T1000 (cell line): ENCODE measurements around the gene ZFPL1.
A peak's percentile ranks its signal among the peaks of the same experiment; 100 is the strongest.

Experiments
- DNase-seq: peaks from one replicate; lab custom pipeline; 2025; ENCODE audit warnings: mixed read lengths; lab: John Stamatoyannopoulos, UW

The ZFPL1 gene

DNA sequence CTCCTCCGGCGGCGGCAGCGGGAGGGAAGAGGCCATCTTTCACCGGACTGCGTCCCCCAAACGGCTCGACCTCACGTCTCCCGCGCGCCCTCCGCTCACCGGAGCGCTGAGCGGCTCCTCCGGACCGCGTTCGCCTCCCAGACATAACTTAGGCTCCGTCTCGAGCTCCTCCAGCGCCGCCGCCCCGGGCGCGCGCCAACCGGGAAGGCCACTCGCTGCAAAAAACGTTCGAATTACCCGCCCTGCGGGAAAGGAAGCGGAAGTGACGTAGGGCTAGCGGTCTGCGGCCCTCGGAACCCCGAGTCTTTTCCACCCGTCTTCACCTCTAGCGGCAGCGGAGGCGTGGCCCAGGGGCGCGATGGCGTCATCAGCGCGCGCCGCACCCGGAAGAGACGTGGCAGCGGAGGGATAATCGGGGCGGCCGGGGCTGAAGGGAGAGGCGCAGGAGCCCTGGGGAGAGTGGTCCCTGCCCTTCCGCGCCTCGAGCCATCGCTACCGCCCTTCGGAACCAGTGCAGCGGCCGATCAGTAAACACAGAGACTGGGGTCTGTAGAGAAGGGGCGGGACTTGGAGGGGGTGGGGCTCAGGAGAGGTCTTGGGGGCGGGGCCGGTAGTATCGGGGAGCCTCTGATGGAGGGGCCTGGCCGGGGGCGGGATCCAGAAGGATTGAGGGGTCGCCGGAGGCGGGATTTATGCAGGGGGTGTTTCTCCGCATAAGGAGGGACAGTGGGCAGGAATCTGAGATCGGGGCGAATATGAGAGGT, at the start of gene ZFPL1, which contains the start of gene CDCA5:
Gene ZFPL1, plus strand, starts transcription at position 389 of the 764 bp plus-strand sequence. CDS start 477 bp downstream, outside the sequence.
Gene CDCA5, minus strand, starts transcription at position 207 of the 764 bp plus-strand sequence. Its CDS starts 62 bp downstream, at position 145.
- peak; percentile 95 for DNase-seq

DNA sequence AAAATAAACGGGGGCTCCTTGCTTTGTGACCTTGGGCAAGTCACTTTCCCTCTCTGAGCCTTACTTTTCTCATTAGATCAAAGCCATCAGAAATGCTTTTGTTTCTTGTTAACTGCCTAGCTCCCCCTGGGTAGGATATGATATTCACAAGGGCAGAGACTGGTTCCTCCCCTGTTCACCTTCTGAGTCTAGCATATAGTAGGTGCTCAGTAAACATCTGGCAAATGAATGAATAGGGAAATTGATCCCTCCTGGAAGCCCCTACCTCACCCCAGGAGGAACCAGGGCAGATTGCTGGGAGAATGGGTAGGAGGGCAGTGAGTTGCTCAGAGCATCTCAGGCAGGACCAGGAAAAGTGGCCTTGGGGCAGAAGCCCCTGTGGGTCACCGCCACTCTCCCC, 49.6 kb upstream of the ZFPL1 start:
- no peak for DNase-seq

DNA sequence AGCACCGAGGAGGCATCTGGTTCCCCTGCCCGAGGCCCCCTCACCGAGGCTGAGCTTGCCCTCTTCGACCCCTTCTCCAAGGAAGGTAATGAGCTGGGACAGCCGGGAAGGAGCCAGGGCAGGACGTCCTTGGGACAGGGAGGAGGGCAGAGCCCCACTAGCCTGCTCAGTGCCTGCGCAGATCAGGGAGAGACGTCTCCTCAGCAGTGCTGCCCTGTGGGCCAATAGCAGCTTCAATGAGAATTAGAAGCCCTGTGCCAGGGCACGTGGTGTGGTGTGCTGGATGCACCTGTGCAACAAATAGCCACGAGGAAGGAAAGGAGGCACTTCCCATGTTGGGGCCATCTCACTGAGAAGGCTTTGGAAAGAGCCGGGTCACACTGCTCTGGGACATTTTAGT, 48.4 kb upstream of the ZFPL1 start:
- DNase-seq, result no peak

DNA sequence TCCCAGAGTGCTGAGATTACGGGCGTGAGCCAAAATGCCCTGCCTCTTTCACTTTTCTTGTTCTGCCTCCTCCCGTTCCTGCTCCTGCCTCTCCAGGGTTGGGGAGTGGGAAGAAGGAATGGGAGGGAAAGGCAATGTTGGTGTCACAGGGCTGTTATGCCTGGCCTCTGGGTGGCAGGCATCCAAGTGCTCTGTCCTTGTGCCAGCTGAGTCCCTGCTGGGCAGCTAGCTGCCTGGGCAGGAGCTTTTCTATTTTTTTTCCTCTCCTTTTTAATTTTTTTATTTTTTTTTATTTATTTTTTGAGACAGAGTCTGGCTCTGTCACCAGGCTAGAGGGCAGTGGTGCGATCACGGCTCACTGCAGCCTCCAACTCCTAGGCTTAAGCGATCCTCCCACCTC, 47.1 kb upstream of the ZFPL1 start:
- DNase-seq, result no peak

DNA sequence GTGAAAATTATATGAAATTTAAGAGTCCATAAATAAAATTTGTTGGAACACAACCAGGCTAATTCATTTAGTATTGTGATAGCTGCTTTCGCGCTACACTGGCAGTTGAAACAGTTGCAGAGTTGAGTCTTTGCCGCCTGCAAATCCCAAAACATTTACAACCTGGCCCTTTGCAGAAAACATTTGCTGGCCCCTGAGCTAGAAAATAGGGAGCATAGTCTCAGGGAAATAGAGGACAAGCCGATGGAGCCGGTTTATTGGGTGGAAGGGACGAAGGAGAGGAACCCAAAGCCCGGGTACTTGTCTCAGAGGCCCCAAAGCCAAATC, 43.5 kb upstream of the ZFPL1 start:
- no peak for DNase-seq

DNA sequence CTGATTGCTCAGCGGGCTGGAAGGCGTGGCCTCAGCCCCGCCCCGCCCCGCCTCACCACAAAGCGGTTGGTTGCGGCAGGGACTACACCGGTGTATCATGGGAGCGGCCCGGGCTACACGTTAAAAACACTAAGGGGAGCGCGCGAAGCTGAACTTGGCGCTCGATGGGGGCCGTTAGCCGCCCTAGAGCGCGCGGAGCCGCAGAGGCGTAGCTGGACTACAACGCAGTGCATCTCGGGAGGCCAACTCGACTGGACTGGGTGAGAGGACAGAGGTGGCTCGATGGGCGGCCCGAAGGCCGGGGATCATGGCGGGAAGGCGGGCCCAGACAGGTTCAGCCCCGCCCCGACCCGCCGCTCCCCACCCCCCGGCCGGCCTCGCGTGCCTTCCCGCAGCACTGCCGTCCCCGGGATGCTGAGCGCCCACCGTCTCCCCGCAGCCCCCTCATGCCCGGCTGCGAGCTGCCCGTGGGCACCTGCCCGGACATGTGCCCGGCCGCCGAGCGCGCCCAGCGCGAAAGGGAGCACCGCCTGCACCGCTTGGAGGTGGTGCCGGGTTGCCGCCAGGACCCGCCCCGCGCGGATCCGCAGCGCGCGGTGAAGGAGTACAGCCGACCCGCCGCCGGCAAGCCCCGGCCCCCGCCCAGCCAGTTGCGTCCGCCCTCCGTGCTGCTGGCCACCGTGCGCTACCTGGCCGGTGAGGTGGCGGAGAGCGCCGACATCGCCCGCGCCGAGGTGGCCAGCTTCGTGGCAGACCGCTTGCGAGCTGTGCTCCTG, 43.0 kb upstream of the ZFPL1 start, which contains the start of gene SAC3D1:
Gene SAC3D1, plus strand, starts transcription at position 364 of the 776 bp plus-strand sequence. Its CDS starts 83 bp downstream, at position 447.
- DNase-seq, result peak; percentile 91

DNA sequence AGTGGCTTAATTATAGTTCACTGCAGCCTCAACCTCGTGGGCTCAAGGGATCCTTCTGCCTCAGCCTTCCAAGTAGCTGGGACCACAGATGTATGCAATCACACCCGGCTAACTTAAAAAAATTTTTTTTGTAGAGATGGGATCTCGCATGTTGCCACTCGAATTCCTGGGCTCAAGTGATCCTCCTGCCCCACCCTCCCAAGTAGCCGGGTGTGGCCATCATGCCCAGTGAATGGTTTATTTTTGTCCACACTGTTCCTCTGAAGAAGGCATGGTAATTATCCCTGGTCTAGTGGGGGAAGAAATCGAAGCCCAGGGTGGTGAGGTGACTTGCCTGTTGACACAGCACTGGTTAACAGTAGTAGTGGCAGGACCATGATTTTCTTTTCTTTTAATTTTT, 41.1 kb upstream of the ZFPL1 start:
- DNase-seq, result no peak

DNA sequence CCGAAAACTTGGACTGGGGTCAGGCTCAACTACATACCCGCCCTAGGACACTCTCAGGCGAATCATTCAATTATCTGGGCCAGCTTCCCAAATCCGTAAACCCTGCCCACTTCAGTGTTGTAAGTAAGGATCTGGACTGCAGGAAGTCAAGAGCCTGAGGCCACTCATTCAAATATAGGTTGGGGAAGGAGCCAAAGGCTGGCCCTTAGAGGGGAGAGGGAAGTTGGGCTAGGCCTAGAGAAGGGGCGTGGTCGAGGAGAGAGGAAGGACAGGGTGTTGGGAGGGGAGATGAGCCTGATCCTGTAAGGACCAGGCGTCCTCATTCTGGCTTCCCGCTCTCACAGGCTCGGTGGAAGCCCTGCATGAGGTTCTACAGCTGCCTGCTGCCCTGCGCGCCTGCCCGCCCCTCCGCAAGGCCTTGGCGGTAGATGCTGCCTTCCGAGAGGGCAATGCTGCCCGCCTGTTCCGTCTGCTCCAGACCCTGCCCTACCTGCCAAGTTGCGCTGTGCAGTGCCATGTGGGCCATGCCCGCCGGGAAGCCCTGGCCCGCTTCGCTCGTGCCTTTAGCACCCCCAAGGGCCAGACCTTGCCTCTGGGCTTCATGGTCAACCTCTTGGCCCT, 40.0 kb upstream of the ZFPL1 start:
- DNase-seq, result no peak

DNA sequence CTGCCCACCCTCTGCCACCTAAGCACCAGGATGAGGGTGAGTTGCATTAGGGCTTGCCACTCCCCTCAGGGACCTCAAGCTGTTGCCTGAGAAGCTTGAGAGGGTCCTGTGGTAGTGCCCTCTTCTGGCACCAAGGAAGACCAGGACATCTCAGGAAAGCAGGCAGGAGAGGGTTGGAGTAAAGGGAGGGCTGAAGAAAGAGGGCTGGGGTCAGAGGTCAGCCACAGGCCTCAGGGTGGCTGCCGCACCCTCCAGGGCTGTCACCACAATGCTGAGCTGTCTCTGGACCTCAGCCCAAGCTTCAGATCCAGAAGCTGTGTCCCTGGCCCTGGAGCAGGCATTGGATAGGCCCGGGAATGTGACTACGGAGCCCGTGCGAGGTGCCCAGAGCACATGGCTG, 39.0 kb upstream of the ZFPL1 start:
- no peak for DNase-seq

DNA sequence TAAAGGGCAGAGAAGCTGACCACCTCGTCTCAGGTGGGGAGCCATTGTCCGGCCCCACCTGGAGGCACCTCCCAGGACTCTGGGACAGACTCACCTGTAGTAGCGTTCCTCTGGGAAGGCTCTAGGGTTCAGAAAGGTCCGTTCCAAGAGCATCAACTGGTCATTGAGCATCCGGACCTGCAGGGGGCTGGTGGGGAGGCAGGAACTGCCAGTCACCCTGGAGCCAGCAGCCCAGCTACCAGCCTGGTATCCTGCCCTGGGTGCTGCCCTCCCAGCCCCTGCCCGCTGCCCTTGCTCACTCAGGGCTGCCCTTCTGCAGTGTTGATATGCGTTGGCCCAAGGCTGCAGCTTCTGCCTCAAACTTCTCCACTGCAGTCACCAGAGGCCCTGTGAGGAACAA, 38.3 kb upstream of the ZFPL1 start:
- no peak for DNase-seq

DNA sequence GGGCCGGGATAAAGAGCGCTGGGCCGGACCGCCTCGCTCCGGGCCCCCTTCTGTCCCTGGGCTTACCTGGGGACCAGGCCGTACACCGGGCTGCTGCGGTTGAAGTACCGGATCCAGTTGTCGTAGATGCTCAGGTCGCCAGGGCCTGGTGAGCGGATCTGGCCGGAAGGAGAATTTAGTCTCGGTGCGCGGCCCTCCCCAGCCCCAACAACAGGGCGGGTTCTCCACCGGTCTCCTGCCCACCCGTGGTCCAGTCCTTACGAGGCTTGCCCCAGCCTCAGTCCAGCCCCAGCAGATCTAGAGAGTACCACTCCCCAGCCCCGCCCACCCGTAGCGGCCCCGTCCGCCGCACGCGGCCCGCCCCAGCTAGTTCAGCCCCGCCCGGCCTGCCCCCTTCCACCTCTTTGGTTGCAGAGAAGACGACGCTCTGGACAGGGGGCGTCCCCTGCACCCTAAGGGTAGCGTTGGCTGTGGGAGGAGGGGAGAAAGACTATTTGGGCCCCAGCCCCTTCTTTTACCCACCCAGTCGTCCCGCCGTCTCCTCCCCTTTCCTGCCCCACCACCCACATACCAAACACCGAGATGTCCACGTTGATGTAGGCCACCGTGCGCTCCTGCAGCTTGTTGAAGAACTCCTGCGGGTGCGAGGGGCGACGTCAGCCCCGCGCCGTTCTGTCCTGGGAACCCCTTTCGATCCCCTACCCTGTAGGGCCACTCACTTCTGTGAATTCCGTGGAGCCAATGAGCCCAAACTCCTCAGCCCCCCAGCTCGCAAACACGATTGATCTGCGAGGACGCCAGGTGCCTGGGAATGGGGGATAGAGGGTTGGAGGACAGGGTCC, 36.2 kb upstream of the ZFPL1 start:
- no peak for DNase-seq

DNA sequence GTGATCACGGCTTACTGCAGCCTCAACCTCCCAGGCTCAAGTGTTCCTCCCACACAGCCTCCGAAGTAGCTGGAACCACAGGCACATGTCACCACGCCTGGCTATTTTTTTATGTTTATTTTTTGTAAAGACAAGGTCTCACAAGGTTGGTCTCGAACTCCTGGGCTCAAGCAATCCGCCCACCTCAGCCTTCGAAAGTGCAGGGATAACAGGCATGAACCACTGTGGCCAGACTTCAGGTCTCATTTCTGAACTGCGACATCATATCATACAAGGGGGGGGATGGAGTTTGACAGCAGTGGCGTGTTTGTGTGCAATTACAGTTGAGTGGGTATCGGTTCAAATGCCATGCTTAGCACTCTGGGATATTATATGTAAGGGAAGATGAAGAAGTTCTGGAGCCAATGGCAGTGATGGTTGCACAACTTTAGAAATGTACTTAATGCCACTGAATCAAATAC, 32.6 kb upstream of the ZFPL1 start:
- DNase-seq, result no peak

DNA sequence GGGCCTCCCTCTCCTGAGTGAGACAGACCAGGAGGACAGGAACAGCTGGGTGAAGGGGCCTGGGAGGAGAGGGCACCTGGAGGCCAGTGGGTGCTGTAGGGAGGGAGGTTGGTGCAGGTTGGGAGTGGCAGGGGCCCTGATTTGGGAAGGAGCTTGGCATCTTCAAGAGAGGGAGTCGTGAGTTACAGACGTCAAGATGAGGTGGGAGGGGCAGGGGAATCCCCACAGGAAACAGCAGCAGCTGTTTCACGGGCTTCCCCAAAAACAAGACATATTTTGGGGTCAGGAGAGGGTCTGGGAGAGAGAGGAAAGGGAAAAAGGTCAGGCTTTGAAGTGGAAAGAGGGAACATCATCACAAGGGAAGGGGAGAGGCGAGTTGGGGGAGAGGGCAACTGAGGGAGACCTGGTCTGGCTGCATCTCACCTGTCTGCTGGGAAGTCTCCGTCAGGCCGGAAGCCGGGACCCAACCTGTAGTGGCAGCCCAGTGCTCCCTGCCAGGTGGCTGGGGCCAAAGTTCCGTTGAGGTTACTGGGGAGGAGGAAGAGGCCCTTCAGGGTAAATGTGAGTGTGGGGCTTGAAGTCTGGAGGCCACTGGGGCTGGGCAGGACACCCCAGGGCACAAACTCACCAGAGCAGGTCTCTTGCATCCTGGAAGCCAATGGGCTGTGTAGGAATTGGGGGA, 30.1 kb upstream of the ZFPL1 start:
- no peak for DNase-seq

DNA sequence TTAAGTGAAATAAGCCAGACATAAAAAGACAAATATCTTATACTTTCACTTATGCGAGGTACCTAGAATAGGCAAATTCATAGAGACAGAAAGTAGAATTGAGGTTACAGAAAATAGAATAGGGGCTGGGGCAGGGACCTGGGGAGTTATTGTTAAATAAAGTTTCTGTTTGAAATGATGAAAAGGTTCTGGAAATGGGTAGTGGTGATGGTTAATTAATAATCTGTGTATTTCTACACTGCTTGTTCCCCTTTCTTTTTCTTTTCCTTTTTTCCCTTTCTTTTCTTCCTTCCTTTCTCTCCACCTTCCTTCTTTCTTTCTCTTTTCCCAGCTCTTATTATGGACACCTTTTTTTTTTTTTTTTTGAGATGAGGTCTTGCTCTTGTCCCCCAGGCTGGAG, 28.5 kb upstream of the ZFPL1 start:
- DNase-seq, result no peak

DNA sequence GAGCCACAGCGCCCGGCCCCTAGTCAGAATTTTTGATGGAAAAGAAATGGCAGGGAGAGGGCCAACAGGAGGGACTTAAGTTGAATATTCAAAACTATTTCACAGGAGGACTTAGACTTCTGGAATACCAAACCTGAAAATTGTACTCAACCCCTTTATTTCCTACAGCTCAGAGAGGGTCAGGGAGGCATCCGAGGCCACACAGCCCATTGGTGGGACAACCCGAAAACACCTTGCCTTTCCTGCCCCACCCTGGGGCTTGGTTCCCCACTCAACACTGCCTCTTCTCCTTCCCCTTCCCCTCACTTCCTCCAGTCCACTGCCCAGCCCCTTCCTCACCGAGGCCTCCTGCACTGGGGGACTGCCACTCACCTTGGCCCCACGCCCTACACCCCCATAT, 27.0 kb upstream of the ZFPL1 start:
- no peak for DNase-seq

DNA sequence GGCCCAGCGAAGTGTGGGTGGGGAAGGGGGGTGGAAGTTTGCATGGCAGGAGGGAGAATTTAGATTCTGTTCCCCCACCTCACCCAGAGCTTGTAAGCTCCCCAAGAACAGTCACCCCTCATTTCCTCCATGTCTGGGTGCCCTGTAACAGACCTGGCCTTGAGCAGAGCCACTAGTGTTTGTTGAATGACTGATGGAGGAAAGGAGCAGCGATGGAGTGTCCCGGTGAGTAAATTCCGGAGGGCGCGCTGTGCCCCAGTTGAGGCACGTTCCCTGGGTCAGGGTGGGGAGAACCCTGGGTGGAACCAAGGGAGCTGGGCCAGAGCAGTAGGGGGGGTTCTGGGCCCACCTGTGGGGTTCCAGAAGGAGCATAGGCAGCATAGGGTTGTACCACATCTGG, 26.5 kb upstream of the ZFPL1 start:
- DNase-seq, result no peak

DNA sequence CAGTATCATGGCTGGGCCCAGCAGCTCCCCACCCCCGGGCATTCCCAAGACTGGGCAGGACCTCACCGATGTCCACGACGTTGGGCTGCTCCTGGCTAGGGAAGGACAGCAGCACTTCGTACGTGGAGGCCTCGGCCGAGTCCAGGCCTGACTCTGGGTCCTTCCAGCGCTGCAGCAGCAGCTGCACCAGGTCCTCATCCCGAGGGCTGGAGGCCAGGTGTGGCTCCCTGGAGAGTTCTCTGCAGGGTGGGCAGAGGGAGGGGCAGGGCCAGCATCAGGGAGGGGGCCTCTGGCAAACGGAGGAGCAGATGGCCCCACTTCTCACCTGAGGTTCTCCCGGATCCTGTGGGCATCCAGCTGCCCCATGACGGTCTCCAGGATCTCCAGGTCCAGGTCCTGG, 26.0 kb upstream of the ZFPL1 start:
- no peak for DNase-seq

DNA sequence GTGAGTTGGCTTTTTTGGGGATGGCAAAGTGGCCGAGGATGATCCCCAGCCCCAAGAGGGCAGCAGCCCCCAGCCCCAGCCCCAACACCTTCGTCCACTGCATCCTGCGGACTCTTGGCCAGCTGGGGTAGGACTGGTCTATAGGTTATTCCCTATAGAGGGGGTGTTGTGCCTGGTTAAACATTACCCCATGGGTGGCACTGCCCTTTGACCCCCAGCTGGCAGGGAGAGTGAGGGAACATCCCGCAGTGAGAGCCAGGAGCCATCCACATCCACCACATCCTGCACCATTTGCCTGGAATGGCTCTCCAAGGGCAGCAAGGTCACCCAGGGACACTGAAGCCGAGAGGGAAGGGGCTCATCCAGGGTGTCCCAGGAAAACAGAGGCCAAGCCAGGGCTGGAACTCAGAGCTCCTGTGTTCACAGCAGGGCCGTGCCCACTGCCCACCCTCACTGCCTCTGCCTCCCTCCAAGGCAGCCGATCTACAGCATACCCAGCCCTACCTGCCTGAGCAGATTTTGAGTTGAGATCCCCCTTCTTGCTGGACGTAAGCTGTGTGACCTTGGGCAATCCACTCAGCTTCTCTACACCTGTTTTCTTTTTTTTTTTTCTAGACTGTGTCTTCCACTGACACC, 25.5 kb upstream of the ZFPL1 start, which contains the start of gene NAALADL1:
Gene NAALADL1, minus strand, starts transcription at position 135 of the 636 bp plus-strand sequence. Its CDS starts 32 bp downstream, at position 103.
- DNase-seq, result no peak

DNA sequence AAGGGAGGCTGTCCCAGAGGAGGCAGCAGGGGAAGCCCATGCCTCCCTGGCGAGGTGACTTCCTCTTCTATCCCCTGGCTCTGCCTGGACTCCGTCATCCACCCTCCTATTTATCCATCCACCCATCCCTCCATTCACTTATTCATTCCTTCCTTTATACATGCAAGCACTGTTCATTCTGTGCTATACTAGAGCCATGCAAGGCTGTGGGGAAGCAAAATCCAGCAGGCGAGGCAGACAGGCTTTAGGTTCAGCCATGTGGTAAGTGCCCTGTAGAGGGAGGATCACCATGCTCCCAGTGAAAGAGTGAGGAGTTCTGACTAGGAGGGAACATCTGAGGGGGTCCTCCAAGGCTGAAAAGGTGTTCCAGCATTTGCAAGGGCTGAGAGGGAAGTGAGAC, 24.5 kb upstream of the ZFPL1 start:
- DNase-seq, result no peak

DNA sequence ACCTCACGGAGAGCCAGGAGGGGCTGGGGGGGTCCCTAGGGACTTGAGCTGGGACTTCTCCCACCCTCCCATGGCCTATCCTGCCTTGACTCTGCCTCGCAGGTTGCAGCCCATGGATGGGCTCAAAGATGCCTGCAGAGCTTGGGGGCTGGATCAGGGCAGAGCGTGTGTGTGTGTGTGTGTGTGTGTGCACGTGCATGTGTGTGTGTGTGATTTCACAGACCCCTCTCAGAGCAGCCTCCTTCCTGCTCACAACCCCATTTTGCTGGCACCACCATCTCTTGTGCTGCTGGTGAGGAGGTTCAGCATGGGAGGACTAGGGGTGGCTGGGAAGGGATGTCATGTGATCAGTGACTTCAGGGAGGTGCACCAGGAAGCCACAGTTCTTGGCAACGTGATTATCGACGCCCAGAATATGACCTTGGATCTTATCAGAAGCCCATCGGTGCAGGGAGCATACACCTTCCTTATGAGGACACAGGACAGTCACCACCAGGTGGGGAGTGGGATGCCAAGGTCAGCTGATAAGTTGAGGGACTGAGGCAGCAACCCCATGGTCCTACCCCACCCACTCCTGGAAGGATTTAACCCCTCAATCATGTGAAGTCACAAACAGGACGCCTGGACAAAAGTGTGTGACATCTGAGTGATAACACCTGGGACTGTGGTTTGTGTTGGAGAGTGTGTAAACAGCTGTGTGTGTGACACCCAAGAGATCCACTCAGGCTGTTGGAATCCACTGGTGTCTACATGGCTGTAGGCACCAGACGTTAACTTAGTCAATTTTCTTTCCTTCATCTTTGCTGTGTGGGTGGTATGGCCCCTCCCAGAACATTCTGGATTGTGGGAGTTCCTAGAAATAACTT, 23.8 kb upstream of the ZFPL1 start:
- DNase-seq, result no peak
